AG20443 (cell line): ENCODE results near the gene C1orf21.

ENCODE experiments used
- DNase-seq: peaks from one replicate; pipeline ENCODE4 v3.0.0; 2012; ENCODE audit warnings: low spot score, mixed read lengths

The C1orf21 gene

DNA sequence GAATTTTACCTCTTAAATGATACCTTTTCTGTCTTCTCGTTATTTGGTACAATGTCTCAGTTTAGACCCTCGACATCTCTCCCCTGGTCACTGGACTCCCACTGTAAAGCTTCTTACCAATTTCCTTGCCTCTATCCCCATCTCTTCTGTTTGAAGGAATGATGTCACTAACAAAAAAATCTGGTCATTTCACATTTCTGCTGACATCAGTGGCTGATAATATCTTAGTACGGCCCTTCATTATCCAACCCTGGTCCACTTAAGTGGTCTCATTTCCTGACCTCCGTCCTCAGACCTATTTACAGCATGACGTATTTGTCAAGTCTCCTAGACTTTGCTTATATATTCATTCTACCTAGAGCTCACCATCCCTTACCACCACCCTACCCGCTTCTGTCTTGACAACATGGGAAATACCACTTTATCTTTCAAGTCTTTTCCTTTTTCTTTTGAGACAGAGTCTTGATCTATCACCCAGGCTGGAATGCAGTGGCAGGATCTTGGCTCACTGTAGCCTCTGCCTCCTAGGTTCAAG, 60.9 kb downstream of the C1orf21 start:
- no peak for DNase-seq

DNA sequence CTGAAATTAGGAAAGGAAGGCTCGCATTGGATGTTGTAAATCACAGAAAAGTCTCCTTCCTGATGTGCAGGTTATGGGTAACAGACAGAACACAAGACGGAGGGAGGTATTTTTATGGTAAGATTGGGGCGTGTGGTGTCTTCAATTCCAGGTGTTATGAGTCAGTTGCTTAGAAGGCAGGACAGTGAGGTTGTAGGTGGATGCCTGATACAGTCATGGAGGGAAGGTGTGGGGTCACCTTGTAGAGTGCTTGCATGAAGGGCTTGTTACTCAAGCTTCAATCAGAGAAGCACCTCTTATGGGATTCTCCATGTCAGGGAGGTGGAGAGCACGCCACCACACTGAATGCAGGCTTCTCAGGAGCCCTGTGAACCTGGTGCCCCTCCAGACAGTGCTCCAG, 63.1 kb downstream of the C1orf21 start:
- DNase-seq = no peak

DNA sequence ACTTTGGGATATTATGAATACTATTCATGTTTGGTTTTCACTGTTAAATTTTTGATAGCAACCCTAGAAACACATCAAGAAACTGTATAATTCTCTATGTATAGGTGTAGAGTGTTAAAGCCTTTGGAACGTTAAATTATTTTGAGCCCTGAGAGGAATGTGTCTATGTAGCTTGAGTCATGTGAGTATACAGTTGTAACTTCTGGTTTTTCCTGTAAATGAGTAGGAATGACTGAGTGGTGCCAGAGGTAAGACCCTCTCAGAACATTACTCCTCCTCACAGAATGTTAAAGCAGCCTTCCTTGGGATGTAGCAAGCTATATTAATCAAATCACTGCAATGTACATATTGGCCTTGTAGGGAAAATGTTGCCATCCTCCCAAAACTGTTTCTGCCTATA, 69.0 kb downstream of the C1orf21 start:
- DNase-seq = no peak

DNA sequence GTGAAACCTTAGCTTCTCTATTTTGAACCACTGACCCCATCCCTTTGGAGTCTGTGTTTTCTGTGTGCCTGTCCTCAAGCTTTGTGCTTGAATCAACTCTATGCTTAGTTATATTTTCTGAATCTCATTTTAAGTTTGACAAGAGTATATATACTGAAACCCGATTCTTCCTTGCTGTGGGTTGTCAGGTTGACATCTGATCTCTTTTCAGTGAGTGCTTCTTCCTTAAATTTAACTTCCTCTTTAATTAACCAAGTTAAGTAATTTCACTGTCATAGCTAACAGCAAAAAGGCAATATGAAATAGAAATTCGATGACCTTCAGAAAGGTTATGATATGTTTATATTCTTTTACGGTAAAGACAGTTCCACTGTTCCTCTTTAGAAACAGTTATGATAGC, 69.4 kb downstream of the C1orf21 start:
- no peak for DNase-seq

DNA sequence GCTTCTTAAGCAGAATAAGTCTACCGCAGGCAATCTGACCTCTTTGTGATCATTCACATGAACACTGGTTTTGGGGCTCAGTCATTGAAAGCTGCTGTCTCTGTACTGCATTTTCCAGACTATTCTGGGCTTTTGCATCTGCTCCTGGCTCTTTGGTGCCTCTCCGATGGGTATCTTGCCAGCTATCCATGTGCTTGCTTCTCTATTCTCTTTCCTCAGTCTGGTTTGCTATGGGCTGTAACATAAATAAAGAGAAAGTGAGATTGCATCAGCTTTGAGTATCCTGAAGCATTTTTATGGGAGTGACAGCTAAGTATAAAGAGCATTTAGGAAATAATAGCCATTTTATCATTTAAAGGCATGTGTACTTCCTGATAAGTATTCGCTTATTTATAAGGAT, 70.7 kb downstream of the C1orf21 start:
- peak; percentile 25 for DNase-seq

DNA sequence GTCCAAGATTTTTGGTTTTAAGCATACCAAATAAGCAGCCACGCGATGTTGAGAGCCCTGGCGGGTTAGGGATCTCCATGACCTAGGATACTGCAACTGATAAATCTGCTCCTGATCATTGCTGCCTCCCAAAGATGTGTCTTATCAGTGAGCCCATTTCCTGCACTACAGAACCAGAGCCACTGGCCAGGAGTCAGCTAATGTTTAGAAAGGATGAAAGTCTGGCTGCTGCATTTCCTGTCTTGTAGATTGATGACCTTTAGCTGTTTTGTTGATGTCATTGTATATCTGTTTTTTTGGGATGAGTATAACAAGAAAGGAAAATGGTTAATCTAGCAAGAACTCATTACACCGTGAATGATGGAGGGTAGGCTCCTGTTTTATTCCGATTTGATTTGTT, 74.5 kb downstream of the C1orf21 start:
- no peak for DNase-seq

DNA sequence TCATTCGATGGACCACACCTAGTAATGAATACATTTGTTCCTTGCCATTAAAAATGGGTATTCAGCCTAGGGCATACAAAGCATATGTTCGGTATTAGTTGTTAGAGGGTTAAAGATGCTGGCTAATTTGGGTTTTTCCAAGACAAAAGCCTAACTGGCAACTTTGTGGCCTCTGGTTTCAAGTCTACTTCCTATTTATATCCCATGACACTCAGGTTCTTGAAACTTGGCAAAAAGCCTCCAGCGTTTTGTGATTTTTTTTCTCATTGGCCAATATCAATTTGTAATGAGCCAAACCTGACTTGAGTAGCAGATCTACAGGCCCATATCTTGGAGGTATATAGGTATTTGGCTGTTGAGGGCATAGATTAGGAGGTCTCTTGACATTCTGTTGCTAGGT, 75.3 kb downstream of the C1orf21 start:
- DNase-seq = no peak

DNA sequence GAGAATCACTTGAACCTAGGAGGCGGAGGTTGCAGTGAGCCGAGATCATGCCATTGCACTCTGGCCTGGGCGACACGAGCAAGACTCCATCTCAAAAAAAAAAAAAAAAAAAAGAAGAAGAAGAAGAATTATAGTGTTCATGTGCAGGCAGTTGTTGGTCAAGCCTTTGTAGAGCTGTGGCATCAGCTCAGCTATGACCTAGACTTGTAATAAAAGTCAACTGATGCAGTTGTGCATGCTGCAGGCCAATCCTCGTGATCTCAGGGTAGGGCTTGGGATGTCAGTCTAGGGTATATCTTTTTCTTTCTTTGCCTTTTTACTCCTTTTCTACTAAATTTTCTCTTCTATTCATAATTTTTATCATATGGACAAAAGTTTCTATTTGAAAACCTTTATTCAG, 76.2 kb downstream of the C1orf21 start:
- no peak for DNase-seq

DNA sequence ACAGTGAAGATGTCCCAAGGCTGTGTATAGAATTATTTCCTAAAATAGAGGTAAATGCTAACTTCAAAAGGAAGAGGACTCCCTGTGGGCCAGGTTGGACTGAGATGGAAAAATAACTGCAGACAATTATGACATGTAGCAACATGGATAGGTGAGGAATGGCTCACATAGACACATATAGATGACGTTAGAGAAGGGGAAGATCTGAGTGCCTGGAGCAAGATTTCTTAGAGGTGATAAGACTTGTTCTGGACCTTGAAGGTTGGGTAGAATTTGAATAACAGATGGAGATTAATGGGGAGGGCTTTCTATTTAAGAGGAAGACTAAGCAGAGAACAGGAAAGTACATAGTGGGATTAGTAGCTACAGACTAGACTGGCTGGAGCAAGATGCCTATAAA, 76.9 kb downstream of the C1orf21 start:
- no peak for DNase-seq

DNA sequence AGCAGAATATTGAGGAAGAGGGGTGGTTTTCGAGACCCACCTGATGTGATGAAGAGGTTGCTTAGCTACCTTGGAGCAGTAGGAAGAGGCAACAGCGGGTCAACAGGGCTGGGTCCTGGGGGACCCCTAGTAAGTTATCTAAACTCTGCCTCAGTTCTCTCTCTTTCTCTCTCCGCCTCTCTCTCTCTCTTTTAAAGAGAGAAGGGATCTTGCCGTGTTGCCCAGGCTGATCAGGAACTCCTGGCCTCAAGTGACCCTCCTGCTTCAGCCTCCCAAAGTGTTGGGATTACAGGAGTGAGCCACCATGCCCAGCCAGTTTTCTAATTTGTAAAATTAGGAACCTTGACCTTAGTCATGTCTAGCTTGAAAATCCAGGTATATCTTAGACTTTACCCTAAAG, 77.9 kb downstream of the C1orf21 start:
- no peak for DNase-seq

DNA sequence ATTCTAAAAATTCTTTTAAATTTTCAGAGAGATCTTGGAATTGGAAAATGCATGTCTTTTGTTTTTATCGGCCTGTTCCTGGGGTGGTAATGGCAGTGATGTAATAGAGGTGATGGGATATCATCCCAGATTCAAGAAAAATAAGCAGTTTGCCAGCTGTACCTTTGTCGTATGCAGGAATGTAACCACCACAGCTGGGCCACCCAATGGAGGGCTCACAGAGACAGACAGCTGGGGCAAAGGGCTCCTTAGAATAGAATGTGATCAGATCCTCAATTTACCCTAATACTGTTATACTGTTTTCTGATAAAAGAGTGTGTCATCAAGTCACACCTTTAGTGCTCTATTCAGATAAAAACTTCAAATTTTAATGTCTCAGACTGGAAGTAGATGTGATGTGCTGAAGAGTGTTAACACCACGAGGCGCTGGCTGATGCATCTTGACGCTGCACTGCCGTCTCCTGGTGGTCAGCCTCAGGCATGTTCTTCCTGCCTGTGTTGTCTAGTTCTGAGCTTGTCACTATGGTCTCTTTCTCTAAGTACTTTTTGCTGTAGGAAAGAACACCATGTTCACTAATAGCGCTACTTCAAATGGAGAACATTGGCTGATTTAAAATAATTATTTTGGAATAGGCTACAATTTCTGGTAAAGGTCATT, 78.8 kb downstream of the C1orf21 start:
- DNase-seq = no peak

DNA sequence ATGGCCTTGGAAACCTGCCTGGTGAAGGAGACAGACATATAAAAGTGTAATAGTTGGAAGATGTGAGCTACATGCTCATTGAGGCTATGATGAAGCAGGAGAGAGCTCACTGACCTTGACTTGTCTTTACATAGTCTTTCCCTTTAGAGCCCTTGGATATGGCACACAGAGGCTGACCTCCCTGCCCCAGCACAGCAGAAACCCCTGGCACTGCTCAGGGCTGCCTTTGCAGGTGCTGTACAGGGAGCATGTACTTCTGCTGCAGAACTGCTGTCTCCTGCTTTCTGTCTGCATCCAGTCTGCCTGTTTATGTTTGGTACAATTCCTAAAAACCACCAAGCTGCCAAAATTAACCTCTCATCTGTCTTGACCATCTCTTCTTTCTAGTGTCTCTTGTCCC, 80.5 kb downstream of the C1orf21 start:
- no peak for DNase-seq

DNA sequence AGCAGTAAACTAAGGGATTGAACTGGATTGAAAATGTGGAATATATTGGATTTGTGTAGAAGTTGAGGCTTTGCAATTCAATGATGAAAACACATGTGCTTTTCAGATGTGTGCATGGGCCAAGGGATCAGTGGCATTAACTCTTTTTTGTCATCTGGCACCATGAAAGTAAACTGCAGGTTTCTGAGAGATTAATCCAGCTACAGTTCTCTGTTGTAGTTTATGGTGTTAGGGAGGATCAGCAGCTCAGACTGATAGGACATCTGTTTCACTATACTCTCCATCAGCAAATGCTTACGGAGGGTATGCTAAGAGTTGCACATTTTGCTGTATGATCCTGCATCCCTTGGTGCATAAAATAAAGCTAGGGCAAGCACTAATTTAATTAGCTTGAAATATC, 82.6 kb downstream of the C1orf21 start:
- no peak for DNase-seq

DNA sequence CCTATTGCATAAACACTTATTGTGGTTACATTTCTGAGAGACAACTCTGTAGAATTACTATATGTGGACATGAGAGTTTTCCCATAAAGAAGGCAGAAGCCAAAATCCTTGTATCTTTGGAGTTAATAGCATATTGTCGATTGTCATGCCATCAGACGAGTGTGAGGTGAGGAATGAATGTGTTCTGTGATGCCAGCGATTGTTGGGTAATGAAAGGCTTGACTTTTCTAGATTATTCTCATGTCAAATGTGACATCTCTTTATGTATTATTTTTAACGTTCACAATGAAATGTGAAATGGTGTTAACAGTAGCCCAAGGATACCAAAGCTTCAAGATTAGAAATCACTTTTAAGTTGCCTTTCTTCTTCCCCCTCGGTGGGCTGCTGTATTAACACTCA, 84.9 kb downstream of the C1orf21 start:
- DNase-seq = no peak

DNA sequence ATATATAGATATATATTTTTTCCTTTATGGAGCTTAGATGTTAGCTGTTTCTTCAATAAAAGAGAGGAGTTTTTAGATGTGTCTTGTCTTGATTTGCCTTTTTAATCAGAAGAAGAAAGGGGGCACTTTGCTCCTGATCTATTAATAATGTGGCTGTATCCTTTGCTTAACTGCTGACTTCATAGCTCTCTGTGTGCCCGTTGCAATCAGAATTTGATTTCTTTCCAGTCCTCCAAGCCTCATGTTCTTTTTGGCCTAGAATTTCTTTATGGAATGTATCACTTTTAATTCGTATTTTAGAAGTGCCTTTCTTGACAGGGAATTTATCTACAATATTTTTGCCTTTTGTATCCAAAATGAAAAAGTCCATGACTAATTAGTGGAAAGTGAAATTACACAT, 85.3 kb downstream of the C1orf21 start:
- DNase-seq = no peak

DNA sequence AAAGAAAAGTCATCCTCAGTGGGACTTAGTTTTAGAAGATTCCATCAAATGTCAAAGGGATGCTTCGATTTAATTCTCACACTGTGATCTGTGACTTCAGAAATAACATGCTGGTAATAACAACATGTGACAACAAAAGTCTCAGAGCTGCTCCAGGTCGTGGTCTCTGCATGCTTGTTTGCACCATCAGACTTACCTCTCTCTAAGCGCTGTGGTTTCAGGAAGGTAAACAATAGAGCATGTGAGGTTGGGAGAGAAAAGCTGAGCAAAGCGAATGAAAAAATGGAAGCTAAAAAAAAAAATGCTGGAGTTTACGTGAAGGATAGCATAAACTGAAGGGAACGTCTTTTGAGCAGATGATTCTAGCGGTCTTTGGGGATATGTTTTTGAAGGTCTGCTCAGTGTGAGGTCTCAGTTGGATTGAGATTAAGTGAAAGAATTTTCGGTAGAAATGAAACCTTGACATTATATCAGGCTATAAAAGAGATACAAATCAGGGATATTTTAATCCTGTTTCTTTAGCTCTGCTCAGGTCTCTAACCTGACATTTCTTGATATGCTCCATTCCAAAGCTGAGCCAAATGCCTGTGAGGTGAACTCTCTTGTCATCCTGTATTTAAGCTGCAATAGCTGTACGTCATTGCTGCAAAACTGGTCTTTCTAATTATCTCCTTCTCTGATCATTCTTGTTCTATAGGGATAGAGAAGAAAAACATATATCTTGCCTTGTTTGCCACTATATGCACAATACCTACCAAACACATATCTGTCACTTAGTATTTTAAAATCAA, 86.5 kb downstream of the C1orf21 start:
- no peak for DNase-seq

DNA sequence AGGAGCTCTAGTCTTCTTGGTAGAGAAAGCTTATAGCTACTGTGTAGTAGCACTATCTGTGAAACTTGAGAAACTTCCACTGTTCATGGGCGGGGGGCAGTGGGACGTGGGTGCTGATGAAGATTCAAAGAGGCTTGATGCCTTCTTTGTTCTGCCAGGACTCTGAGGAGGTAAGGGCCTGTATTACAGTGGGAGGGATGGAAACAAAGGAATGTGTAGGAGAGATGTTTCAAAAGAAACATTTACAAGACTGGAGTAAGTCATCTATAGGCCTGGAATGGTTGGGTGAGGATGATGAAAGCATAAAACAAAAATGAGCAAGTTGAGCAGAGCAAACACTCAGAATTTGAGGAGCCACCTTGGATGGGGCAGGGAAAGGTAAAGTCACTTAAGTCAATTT, 89.4 kb downstream of the C1orf21 start:
- no peak for DNase-seq

DNA sequence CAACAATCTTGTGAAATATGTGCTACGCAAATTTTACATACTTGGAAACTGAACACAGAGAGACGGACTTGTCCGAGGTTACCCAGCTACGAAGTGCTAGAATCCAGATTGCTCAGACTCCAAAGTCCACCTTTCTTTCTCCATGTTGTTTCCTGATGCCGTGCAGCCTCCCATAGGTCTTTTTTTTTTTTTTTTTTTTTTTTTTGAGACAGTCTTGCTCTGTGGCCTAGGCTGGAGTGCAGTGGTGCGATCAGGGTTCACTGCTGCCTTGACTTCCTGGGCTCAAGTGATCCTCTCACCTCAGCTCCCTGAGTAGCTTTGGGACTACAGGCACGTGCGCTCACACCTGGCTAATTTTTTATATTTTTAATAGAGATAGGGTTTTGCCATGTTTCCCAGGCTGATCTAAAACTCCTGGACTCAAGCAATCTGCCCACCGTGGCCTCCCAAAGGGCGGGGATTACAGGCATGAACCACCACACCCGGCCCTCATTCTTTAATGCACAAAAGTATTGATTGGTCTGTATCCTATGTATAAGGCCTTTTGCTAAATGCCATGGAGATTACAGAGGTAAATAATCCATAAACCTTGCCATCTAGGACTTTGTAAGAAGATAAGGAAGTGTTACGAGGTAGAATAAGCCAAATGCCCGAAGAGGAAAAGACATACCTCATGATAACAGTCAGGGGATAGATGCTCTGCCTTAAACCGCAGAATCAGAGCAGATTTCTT, 92.8 kb downstream of the C1orf21 start:
- no peak for DNase-seq

DNA sequence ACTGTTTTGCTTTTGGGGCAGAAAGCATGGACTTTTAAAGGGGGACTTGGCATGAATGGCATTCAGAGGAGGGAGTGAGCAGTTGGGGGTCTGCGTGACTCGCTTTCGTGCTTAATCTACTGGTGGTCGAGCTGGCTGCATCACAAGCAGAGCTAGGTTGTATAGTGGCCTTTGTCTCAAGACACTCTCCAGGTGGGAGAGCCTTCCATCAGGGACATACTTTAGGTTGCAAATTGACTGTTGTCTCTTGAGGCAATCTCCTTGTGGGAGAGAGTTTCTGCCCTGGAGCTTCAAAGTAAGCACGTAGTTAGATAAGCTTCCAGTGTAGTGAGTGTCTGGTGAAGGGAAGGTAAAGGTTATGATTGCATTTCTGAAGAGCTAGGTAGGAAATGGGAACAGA, 93.9 kb downstream of the C1orf21 start:
- DNase-seq = no peak

DNA sequence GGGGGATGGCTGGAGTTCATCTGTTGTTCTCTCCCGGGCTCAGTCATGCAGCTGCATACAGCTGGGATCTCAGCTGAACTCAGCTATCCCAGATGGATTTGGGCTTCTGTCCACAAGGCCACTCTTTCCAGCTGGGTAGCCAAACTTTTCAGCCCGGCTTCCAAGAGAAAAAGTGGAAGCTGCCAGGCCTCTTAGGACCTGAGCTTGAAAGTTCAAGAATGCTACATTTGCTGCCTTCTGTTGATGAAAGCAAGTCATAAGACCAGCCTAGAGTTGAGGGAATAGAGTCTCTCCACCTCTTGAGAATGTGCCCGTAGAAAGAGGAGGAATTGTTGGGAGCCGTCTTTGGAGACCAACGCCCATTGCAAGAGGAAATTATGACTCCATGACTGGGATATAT, 95.3 kb downstream of the C1orf21 start:
- DNase-seq = no peak

DNA sequence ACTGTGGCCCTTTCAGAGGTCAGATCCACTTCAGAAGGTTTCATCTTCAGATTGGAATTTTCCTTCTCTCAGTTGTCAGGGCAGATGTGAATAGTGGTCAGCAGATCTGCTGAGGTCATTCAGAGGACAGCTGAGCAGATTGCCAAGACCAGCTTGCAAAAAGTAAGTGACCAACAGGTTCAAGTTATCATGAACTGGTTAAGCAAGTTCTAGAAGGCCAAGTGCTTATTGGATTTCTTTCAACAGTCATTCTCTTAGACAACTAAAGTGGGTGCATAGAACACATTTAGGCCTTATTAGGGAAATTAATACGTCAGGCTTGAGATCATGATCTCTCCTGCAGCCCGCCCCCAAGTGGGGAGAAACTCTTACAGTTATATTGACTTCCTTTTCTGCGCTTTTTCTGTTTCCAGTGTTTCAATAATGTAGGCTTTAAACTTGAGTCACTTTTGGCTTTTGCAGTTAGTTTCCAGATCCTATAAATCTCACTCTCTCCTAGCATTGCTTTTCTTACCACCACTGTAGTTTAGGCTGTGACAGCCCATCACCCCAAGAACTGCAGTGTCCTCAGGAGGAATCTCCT, 96.4 kb downstream of the C1orf21 start:
- DNase-seq = peak; percentile 54
